Umbilical cord (tissue), 2 donors: ENCODE results near the gene MT1E. TPM values are rescaled to one million over a fixed set of nuclear protein-coding genes. Genes with fewer than 3 reads are reported as not detected.

ENCODE experiments used
- DNase-seq: peaks from one replicate; pipeline ENCODE4 v3.0.0-alpha.2; 2015; ENCODE audit warnings: low spot score
- total RNA-seq: library from RNA; depleted of rRNA; stranded (reverse); fragments of >200 nt; gene quantifications from one replicate; pipeline ENCODE4 v1.2.3, GENCODE V29; 2014; ENCODE audit warnings: low replicate concordance; ENCODE audit not compliant: insufficient read depth

The MT1E gene
- 47.4 TPM for total RNA-seq

- DNase-seq = peak; percentile 81
These were observed at the start of gene MT1E for GRCh38 chr16:56625140-56625942. Gene MT1E, plus strand, starts transcription at chr16:56625781. Its CDS starts 71 bp downstream, at chr16:56625852.

DNA sequence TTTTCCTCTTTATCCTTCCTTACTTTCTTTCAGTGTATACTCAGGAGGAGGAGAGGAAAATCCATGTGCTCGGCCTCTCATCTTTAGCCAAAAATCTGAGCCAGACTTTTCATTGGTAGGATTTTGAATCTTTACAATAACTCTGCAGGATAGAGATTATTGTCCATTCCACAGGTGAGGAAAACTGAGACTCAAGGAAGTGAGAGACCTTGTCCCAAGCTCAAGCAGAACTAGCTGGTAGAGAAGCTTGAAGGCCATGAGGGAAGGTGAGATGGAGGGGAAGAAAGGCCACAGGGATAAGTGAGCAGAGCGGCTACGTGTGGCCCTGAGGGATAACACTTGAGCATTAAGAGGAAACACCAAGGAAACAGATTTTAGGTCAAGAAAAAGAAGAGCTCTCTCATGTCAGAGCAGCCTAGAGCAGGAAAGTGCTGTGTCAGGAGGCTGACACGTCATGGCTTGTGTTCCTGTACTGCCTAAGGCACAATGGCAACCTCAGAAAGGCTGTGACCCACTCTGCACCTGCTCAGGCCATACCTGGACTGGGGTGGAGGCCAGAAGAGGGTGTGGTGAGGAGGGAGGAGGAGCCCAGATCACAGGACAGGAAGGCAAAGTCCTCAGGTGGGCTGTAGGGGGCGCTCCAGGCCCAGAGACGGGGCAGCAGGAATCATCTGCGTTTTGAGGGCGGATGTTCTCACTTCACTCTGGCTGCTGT lies 48.8 kb upstream of the MT1E start:
- DNase-seq = peak; percentile 33

DNA sequence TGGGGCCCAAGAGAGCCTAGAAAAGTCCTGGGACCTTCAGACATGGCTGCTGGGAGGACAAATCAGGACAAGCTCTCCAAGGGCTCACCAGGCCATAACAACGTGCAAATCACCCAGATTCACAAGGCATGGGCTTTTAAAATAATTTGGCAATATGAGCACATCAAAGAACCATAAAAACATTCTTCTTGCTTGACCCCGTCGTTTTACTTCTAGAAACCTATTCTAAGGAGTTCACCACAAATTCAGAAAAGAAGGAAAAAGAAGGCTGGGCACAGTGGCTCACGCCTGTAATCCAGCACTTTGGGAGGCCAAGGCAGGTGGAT lies 48.3 kb upstream of the MT1E start:
- DNase-seq = no peak

DNA sequence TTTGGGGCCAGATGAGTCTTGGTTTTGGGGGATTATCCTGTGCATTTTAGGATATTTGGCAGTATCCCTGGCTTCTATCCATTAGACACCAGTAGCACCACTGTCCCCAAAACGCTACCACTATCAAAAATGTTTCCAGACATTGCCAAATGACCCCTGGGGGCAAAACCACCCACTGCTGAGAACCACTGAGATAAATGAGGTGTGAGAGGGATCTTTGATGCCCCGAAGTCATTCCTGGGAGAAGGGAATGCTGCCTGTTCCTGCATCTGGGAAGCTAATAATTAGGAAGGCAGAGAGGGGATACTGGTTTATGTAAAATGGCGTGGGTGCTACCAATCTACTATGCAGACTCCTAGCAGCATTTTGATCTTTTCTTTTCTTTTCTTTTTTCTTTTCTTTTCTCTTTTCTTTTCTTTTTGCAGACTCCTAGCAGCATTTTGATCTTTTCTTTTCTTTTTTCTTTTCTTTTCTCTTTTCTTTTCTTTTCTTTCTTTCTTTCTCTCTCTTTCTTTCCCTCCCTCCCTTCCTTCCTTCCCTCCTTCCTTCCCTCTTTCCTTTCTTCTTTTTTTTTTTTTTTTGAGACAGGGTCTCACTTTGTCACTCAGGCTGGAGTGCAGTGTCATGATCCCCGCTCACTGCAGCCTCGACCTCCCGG lies 45.1 kb upstream of the MT1E start:
- DNase-seq = no peak

- peak; percentile 20 for DNase-seq
These were observed 42.7 kb upstream of the MT1E start for GRCh38 chr16:56582911-56583310.

- DNase-seq = no peak
These were observed 42.0 kb upstream of the MT1E start for GRCh38 chr16:56583351-56584168.

- DNase-seq = no peak
These were observed 41.3 kb upstream of the MT1E start for GRCh38 chr16:56584276-56584675.

DNA sequence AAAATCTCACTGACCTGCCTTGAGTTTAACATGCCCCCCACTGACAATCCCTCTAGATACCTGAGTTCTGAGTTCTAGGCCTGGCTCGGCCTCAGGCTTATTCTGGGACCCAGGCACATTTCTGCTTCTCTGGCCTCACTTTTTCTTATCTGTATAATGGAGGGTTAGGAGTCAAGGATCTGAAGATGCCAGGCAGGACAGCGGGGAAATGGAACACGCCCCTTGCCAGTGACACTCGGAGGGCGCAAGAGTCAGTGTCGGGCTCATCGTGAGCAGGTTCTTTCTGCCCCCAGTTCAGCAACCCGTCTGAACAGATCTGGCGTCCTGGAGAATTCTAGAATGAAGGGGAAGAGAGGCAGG lies 36.8 kb upstream of the MT1E start:
- no peak for DNase-seq

- no peak for DNase-seq
These were observed 36.2 kb upstream of the MT1E start, which contains the start of gene MT3 for GRCh38 chr16:56589141-56590039. Gene MT3, plus strand, starts transcription at chr16:56589528. Its CDS starts 63 bp downstream, at chr16:56589591.

DNA sequence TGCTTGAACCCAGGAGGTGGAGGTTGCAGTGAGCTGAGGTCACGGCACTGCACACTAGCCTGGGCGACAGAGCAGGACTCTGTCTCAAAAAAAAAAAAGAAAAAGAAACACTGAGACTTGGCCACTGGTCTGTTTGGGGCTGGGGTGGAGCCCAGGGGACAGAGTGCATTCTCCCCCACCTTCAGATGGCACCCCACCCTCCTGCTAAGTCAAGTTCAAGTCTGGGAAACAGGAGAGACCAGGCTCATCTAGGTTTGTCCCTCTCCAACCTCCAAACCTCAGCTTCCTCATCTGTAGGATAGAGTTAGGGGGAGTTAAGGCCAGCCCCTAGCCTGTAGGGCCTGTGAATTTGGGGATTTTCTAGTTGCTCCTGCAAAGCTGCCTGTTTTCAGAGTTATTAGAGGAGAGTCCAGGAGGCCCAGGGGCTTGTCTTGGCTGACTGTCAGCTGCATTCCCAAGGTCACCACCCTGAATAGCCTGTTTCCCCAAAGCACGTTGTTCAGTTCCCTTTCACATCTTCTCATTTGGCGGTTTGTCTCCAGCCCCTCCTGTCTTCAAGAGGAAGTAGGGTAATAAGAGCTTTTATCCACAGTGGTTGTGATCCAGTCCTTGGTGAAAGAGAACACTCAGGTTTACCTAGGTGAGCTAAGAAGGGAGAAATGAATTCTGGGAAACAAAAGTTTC lies 34.1 kb upstream of the MT1E start:
- DNase-seq = peak; percentile 20

DNA sequence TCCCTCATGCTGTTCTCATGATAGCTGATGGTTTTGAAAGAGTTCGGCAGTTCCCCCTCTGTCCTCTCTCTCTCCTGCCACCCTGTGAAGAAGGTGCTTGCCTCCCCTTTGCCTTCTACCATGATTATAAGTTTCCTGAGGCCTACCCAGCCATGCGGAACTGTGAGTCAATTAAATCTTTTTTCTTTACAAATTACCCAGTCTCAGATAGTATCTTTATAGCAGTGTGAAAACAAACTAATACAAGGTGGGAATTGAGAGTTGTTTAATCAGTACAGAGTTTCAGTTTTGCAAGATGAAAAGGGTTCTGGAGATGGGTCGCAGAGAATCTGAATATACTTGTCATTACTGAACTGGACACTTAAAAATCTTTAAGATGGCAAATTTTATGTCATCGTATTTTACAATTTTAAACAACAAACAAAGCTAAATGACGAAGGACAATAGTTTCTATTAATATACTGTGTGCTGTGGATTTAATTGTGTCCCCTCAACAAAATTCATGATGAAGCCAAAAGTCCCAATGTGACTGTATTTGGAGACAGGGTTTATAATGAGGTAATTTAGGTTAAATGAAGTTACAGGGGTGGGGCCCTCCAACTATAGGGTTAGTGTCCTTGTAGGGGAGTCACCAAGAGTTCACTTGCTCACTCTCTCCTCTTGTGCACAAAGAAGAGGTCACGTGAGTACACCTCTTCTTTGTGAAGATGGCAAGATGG lies 31.8 kb upstream of the MT1E start:
- DNase-seq = no peak

GRCh38 chr16:56594292-56594619 lies 31.3 kb upstream of the MT1E start:
- no peak for DNase-seq

GRCh38 chr16:56600398-56600999 lies 25.1 kb upstream of the MT1E start:
- DNase-seq = peak; percentile 61

DNA sequence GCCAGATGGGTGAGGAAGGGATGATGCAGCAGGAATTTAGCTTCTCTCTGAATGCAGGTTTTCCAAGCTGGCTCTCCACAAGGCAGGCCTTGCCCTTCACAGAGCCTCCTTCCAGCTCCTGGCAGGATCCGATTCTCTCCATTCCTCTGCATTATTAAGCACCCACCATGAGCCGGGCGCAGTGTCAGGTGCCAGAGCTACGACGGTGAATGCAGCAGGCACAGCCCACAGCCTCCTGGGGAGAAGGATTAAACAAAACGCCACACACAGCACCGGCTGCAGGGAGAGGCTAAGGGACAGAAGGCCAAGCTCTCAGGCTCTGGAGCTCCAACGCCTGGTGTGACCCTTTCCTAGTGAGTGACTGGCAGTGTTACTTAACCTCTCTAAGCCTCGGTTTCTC lies 24.3 kb upstream of the MT1E start:
- no peak for DNase-seq

DNA sequence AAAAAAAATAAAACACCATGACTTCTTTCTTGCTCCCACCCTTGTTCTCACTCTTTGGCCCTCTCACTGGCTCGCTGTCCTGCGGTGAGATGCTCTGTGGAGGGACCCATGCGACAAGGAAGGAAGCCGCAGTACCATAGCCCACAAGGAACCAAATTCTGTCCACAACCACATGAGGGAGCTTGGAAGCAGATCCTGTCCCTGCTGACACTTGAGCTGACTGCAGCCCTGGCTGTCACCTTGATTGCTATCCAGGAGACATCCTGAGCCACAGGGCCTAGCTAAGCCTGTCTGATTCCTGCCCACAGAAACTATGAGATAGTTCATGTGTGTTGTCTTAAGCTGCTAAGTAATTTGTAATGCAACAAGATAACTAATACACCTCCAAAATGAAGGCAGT lies 22.0 kb upstream of the MT1E start:
- DNase-seq = no peak

- DNase-seq = no peak
These were observed 20.6 kb upstream of the MT1E start for GRCh38 chr16:56604966-56605365.

DNA sequence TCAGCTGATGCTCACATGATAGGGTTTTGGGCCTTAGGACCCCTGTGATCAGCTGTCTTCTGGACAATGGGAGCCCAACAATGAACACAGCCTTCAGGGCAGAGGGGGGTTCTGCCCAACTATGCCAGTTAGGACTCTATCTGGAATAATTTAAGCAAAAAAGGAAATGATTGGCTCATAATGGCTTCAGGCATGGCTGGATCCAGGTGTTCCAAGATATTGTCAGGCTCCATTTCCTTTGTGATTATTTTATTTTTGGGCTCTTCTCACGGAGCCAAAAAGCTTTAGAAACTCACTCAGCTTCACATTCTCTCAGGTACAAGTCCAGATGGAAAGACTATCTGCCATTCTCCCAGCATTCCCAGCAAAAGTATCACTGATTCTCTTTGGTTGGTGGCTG lies 20.1 kb upstream of the MT1E start:
- no peak for DNase-seq

- DNase-seq = peak; percentile 66
These were observed 19.5 kb upstream of the MT1E start for GRCh38 chr16:56606071-56606475.

- peak; percentile 77 for DNase-seq
These were observed 19.0 kb upstream of the MT1E start for GRCh38 chr16:56606476-56607108.
